Hepatocyte (in vitro differentiated cells): ENCODE measurements around the gene LRRC75B. TPM values are rescaled to one million over a fixed set of nuclear protein-coding genes. Genes with fewer than 3 reads are reported as not detected.

Experiments
- DNase-seq: peaks from one replicate; pipeline ENCODE4 v3.0.0-alpha.2; 2016; ENCODE audit warnings: low spot score
- H2AFZ ChIP-seq: fragments of 200-600 bp; sonication (generic); 2 replicates; pipeline ENCODE4 v1.6.0; 2016; ENCODE audit warnings: antibody characterized with exemption, mild to moderate bottlenecking
- H3K27ac ChIP-seq: fragments of 200-600 bp; sonication (generic); 2 replicates; pipeline ENCODE4 v1.5.1; 2016; ENCODE audit warnings: mild to moderate bottlenecking
- H3K27me3 ChIP-seq: fragments of 200-600 bp; sonication (generic); 2 replicates; pipeline ENCODE4 v1.6.1; 2016
- H3K36me3 ChIP-seq: fragments of 200-600 bp; sonication (generic); replicated peaks from 2 replicates; pipeline ENCODE4 v1.5.1; 2016; ENCODE audit warnings: low read depth; ENCODE audit not compliant: insufficient read depth
- H3K4me1 ChIP-seq: fragments of 200-600 bp; sonication (generic); 2 replicates; pipeline ENCODE4 v1.5.1; 2016; ENCODE audit warnings: mild to moderate bottlenecking, moderate library complexity; ENCODE audit not compliant: insufficient read depth
- H3K4me2 ChIP-seq: fragments of 200-600 bp; sonication (generic); 2 replicates; pipeline ENCODE4 v1.6.0; 2016
- H3K4me3 ChIP-seq: fragments of 200-600 bp; sonication (generic); 2 replicates; pipeline ENCODE4 v1.5.1; 2016; ENCODE audit warnings: mild to moderate bottlenecking
- H3K79me2 ChIP-seq: fragments of 200-600 bp; sonication (generic); 2 replicates; pipeline ENCODE4 v1.6.0; 2017; ENCODE audit warnings: mild to moderate bottlenecking
- H3K9me2 ChIP-seq: fragments of 200-600 bp; sonication (generic); replicated peaks from 2 replicates; pipeline ENCODE4 v1.6.0; 2017; ENCODE audit warnings: mild to moderate bottlenecking; ENCODE audit not compliant: insufficient read depth
- H3K9me3 ChIP-seq: fragments of 200-600 bp; sonication (generic); 2 replicates; pipeline ENCODE4 v1.5.1; 2016; ENCODE audit warnings: low read depth, mild to moderate bottlenecking
- H4K20me1 ChIP-seq: fragments of 200-600 bp; sonication (generic); 2 replicates; pipeline ENCODE4 v1.6.0; 2016; ENCODE audit warnings: mild to moderate bottlenecking; ENCODE audit not compliant: insufficient read depth, poor library complexity, severe bottlenecking
- CTCF ChIP-seq: fragments of 200-600 bp; sonication (generic); IDR thresholded peaks from 2 replicates; pipeline ENCODE4 v1.5.1; 2016; ENCODE audit warnings: antibody characterized with exemption, mild to moderate bottlenecking; ENCODE audit not compliant: poor library complexity
- EZH2 ChIP-seq: fragments of 200-600 bp; sonication (generic); IDR thresholded peaks from 2 replicates; pipeline ENCODE4 v1.6.1; 2016; ENCODE audit warnings: antibody characterized with exemption, mild to moderate bottlenecking, borderline replicate concordance
- EZH2phosphoT487 ChIP-seq: fragments of 200-600 bp; sonication (generic); IDR thresholded peaks from one replicate; pipeline ENCODE4 v1.6.1; 2018; ENCODE audit warnings: antibody characterized with exemption, mild to moderate bottlenecking, low read depth, moderate library complexity; ENCODE audit not compliant: unreplicated experiment, severe bottlenecking
- WGBS: methylation state at CpG from one replicate; pipeline ENCODE4 v1.1.6; 2016; ENCODE audit warnings: low lambda C conversion rate; ENCODE audit errors: missing lambda C conversion rate; 5-methylcytosine and 5-hydroxymethylcytosine counted together
- polyA plus RNA-seq: library from polyadenylated mRNA; unstranded; fragments of >200 nt; fragmentation: Nextera tagmentation; extraction: Ambion mirVana; gene quantifications from 2 replicates; pipeline ENCODE4 v1.2.1, GENCODE V29; 2016
- total RNA-seq: library from RNA; depleted of rRNA; stranded (reverse); fragments of >200 nt; gene quantifications from 2 replicates; pipeline ENCODE4 v1.2.3, GENCODE V29; 2014

The LRRC75B gene
- total and polyA plus RNA-seq, 2 experiments from 2014 or later: 19.5 to 34.5 TPM

- H2AFZ ChIP-seq: no peak overlapping the region
- H3K9me3 ChIP-seq: no peaks in the 10 kb centered on the region
- DNase-seq: no peak
- H3K4me1 ChIP-seq: peaks cover 8% of the 10 kb centered on the region
- WGBS: 96% methylated on average over 11 of the region's 11 CpGs
- no peak for TF ChIP-seq EZH2phosphoT487
- no peak for TF ChIP-seq CTCF
- no peak for TF ChIP-seq EZH2
- no peak overlapping the region for H3K4me2 ChIP-seq
- no peaks in the 10 kb centered on the region for H3K36me3 ChIP-seq
- peaks cover 18% of the 10 kb centered on the region for H3K79me2 ChIP-seq
- H3K27ac ChIP-seq: no peak overlapping the region
- H3K9me2 ChIP-seq: no peaks in the 10 kb centered on the region
- no peaks in the 10 kb centered on the region for H3K27me3 ChIP-seq
- H3K4me3 ChIP-seq: no peak overlapping the region
- H4K20me1 ChIP-seq: no peaks in the 10 kb centered on the region
Observed at GRCh38 chr22:24543679-24544243, 49.1 kb downstream of the LRRC75B start.

GRCh38 chr22:24543185-24543601, 49.7 kb downstream of the LRRC75B start:
- H3K4me1 ChIP-seq: peaks cover 8% of the 10 kb centered on the region
- no peak overlapping the region for H3K4me3 ChIP-seq
- no peaks in the 10 kb centered on the region for H3K36me3 ChIP-seq
- H3K27me3 ChIP-seq: no peaks in the 10 kb centered on the region
- TF ChIP-seq EZH2phosphoT487 (no peak), EZH2 (no peak), CTCF (no peak)
- 95% methylated on average over 7 of the region's 7 CpGs for WGBS
- no peak overlapping the region for H2AFZ ChIP-seq
- H3K9me3 ChIP-seq: no peaks in the 10 kb centered on the region
- H3K27ac ChIP-seq: no peak overlapping the region
- peaks cover 13% of the 10 kb centered on the region for H3K79me2 ChIP-seq
- no peaks in the 10 kb centered on the region for H4K20me1 ChIP-seq
- H3K9me2 ChIP-seq: no peaks in the 10 kb centered on the region
- no peak for DNase-seq
- H3K4me2 ChIP-seq: no peak overlapping the region

GRCh38 chr22:24542641-24543040, 50.2 kb downstream of the LRRC75B start:
- Histone ChIP-seq H3K4me1 (peaks cover 8% of the 10 kb centered on the region), H4K20me1 (no peaks in the 10 kb centered on the region), H3K4me3 (no peak overlapping the region), H2AFZ (no peak overlapping the region), H3K4me2 (no peak overlapping the region), H3K27me3 (no peaks in the 10 kb centered on the region), H3K9me3 (no peaks in the 10 kb centered on the region), H3K9me2 (no peaks in the 10 kb centered on the region), H3K27ac (no peak overlapping the region), H3K79me2 (peaks cover 8% of the 10 kb centered on the region), H3K36me3 (no peaks in the 10 kb centered on the region)
- DNase-seq: no peak
- TF ChIP-seq EZH2 (no peak), EZH2phosphoT487 (no peak), CTCF (no peak)
- 96% methylated on average over 9 of the region's 9 CpGs for WGBS
